ENCODE data around the gene LNP1. TPM values are rescaled to one million over a fixed set of nuclear protein-coding genes. Genes with fewer than 3 reads are reported as not detected.

Gene LNP1
- total and polyA plus RNA-seq, 10 of the 15 experiments (the other 5 are each of a cell fraction or from before 2014, with no cell fraction given): 2.1 to 4.2 (median 2.7) TPM

GRCh38 chr3:100400780-100401673 lies at the start of gene LNP1, which contains the start of gene TOMM70 (continued):
- TF ChIP-seq RAD21 (IDR thresholded peaks at IDR 0.05; ENCODE audit: insufficient read depth, low read depth, low read length) (no peak), POLR2AphosphoS5 (IDR thresholded peaks at IDR 0.05; ENCODE audit: low read length) (peak; percentile 97), ZNF622 (IDR thresholded peaks at IDR 0.05) (no peak), MAX (IDR thresholded peaks at IDR 0.05; ENCODE audit: low read depth, low read length) (peak; percentile 48), ZNF24 (IDR thresholded peaks at IDR 0.05) (no peak), POLR2A (IDR thresholded peaks at IDR 0.05; ENCODE audit: low read depth, low read length) (peak; percentile 86), MEF2B (IDR thresholded peaks at IDR 0.05; ENCODE audit: partially characterized antibody, poor library complexity, severe bottlenecking) (peak; percentile 38), ZNF217 (IDR thresholded peaks at IDR 0.05) (no peak), MYC (IDR thresholded peaks at IDR 0.05; ENCODE audit: insufficient read depth, insufficient read length, insufficient replicate concordance, low read length, severe bottlenecking) (peak; percentile 77), SP1 (IDR thresholded peaks at IDR 0.05; ENCODE audit: low read depth, low read length) (peak; percentile 79), PBX3 (IDR thresholded peaks at IDR 0.05; ENCODE audit: insufficient replicate concordance, low read depth, low read length) (peak; percentile 67), BCL11A (IDR thresholded peaks at IDR 0.05; ENCODE audit: low read depth, low read length) (no peak), NR2C2 (IDR thresholded peaks at IDR 0.05; ENCODE audit: borderline replicate concordance, control insufficient read depth, insufficient read length, low read depth) (peak; percentile 96), NR2C1 (IDR thresholded peaks at IDR 0.05) (peak; percentile 99), EGR1 (IDR thresholded peaks at IDR 0.05; ENCODE audit: borderline replicate concordance in 1 of 2, low read depth in 2 of 2, low read length in 2 of 2) (peak; percentile 81 to 100), SMAD5 (IDR thresholded peaks at IDR 0.05; ENCODE audit: low read depth) (peak; percentile 88), RUNX3 (IDR thresholded peaks at IDR 0.05; ENCODE audit: low read length) (peak; percentile 41; the same call in 1 of the 2 replicates), CBX5 (IDR thresholded peaks at IDR 0.05; ENCODE audit: low read depth) (0 out of 2 replicates have a peak, but pooled peaks have one; percentile 79), SPI1 (IDR thresholded peaks at IDR 0.05; ENCODE audit: borderline replicate concordance, insufficient read depth, low read depth, low read length) (no peak)
- TF ChIP-seq, protein P1, sequence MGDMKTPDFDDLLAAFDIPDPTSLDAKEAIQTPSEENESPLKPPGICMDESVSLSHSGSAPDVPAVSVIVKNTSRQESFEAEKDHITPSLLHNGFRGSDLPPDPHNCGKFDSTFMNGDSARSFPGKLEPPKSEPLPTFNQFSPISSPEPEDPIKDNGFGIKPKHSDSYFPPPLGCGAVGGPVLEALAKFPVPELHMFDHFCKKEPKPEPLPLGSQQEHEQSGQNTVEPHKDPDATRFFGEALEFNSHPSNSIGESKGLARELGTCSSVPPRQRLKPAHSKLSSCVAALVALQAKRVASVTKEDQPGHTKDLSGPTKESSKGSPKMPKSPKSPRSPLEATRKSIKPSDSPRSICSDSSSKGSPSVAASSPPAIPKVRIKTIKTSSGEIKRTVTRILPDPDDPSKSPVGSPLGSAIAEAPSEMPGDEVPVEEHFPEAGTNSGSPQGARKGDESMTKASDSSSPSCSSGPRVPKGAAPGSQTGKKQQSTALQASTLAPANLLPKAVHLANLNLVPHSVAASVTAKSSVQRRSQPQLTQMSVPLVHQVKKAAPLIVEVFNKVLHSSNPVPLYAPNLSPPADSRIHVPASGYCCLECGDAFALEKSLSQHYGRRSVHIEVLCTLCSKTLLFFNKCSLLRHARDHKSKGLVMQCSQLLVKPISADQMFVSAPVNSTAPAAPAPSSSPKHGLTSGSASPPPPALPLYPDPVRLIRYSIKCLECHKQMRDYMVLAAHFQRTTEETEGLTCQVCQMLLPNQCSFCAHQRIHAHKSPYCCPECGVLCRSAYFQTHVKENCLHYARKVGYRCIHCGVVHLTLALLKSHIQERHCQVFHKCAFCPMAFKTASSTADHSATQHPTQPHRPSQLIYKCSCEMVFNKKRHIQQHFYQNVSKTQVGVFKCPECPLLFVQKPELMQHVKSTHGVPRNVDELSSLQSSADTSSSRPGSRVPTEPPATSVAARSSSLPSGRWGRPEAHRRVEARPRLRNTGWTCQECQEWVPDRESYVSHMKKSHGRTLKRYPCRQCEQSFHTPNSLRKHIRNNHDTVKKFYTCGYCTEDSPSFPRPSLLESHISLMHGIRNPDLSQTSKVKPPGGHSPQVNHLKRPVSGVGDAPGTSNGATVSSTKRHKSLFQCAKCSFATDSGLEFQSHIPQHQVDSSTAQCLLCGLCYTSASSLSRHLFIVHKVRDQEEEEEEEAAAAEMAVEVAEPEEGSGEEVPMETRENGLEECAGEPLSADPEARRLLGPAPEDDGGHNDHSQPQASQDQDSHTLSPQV (IDR thresholded peaks at IDR 0.05): no peak
- TF ChIP-seq, protein P2, sequence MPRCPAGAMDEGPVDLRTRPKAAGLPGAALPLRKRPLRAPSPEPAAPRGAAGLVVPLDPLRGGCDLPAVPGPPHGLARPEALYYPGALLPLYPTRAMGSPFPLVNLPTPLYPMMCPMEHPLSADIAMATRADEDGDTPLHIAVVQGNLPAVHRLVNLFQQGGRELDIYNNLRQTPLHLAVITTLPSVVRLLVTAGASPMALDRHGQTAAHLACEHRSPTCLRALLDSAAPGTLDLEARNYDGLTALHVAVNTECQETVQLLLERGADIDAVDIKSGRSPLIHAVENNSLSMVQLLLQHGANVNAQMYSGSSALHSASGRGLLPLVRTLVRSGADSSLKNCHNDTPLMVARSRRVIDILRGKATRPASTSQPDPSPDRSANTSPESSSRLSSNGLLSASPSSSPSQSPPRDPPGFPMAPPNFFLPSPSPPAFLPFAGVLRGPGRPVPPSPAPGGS (IDR thresholded peaks at IDR 0.05; ENCODE audit: borderline replicate concordance, insufficient read depth, low read depth, low read length, poor library complexity, severe bottlenecking): no peak
